ENCODE results near the gene CACNG3. TPM values are rescaled to one million over a fixed set of nuclear protein-coding genes. Genes with fewer than 3 reads are reported as not detected.
"Not testable (repeated sequence)": the region's sequence is repeated elsewhere in the genome, so short reads cannot be mapped to it uniquely, and the experiment has no call there.

Gene CACNG3
- total RNA-seq, result not detected in 2 replicates

DNA sequence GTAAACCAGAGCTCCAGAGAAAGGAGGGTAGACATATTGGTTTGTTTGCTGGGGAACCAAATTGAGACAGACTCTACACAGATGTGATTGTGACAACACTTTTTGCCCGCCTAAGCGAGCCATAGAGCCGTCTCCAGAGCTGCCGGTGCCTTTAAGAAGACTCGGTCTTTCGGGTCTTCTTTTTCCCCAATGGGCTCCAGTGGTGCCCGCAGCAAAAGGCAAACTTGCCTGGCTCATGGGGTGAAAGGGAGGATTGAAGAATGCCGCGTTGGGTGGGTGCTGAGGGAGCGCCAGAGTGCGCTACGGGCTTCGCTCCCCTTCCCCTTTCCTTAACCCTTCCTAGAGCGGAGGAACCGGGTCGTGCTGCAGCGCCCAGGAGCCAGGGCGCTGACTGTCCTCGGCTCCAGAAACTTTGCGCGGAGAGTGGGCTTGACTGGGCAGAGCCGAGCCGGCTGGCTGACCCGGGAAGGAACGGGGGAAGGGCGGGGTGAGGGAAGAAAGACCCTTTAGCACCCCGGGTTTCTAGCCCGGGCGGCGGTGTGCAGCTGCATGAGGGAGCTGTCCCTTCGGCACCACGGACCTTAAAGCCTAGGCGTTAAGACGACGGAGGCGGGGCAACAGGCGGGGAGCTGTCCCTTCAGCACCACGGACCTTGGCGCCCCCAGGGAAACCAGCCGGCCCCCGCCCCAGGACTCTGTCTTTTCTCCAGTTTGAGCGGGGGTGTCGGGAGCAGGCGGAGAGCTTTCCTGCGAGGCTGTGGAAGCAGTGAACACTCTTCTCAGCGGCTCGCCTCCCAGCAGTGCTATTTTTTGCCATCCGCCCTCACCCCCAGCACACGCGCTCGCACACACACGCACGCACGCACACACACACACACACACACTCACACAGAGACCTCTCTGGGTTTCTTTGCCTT, at the start of gene CACNG3:
CACNG3 (plus strand) TSS at position 880 of the 916 bp plus-strand sequence. CDS start 420 bp downstream, outside the sequence.
- DNase-seq (ENCODE audit: low read depth in 2 of 2), result peak; percentile 64 to 65

DNA sequence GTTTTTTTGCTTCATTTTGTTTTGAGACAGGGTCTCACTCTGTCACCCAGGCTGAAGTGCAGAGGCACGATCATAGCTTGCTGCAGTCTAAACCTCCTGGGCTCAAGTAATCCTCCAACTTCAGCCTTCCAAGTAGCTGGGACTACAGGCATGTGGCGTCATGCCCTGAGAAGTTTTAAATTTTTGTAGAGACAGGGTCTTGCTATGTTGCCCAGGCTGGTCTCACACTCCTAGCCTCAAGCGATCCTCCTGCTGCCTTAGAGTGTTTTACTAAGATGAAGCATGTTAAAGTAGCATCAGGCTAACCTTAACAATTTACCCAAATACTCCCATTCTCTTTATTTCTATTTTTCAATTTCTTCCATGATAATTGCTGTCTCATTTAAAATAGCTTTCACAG, 49.2 kb upstream of the CACNG3 start:
- DNase-seq (ENCODE audit: low read depth in 2 of 2), result no peak

DNA sequence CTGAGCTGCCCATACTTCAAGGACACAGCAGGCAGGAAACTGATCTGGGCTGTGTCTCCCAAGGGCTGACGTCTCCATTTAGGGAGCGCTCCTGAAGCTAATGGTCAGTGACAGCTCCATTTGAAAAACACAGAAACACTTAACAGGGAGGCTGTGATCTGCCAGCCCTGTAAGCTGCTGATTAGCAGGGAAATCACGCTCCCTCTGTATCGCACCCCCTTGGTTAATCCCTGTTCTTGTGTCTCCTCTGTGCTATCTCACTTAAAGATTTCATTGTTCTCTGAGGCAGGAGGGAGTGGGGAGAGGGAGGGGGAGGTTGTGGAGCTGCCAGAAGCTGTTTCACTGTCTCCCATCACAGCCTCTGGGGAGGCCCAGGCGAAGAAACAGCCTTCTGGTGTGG, 47.4 kb upstream of the CACNG3 start:
- DNase-seq (ENCODE audit: low read depth in 2 of 2), result no peak

DNA sequence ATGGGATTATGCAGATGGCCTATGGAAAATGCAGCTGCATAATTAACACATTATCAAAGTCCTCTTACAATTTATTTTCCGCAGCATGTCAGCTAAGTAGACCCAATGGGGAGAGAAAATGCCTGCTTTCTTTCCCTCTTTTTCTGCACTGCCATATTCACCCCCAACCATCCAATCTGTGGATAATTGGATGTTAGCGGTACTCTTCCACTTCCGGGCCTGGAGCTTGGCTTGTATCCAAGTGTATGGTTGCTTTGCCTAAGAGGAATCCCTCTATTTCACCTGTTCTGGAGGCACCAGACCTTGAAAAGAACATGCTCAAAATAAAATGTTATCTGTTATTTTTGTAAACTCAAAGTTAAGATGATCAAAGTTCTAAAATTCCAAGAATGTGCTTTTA, 41.1 kb upstream of the CACNG3 start:
- no peak for DNase-seq (ENCODE audit: low read depth in 2 of 2)

DNA sequence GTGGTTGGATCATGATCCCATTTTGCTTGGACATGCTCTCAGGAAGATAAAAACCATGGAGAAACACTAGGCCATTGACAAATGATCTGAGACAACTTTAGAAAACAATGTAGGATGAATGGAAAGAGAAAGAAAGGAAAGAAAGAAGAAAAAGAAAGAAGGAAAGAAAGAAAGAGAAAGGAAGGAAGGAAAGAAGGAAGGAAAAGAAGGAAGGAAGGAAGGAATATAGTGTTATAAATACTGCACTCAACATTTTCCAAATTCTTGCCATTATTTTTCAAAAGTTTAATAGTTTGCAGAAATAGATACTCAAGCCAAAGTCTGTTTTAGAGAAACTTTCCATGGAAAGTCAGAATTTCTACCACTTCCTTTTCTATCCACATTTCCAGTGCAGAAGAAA, 39.2 kb upstream of the CACNG3 start:
- DNase-seq (ENCODE audit: low read depth in 2 of 2), result no peak

DNA sequence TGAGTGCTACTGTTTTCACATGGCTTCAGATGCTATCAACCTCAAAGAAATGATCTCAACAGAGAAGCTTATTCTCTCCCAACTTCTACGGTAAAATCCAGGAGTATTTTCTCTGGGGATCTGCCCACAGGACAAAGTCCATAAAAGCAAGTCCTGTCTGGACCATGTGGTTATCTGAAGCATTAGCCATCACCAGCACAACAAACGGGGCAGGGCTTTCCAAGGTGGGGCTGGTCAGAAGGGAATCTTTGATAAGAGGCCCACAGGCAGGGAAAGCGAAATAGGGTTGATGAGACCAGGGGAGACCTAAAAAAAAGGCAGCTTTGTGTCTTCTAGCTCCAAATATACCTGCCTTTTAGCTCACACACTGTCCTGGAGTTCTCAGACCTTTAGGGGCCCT, 38.7 kb upstream of the CACNG3 start:
- DNase-seq (ENCODE audit: low read depth in 2 of 2), result no peak

DNA sequence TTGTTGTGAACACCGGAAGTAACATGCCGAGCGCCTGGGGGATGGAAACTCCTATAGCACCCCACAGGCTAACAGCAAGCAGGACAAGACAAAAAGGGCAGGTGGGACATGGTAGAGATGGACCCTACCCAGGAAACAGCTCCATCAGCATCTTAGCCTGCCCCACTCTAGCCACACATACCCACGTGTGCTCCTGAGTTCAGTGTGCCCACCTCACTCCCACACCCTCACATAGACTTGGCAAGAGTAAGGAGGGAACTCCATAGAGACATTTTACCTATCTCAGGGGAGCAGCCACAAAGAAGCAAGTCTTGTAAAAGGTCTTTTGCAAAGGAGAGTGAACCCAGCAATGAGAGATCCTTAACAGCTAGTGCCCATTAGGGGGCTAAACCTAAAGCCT, 37.8 kb upstream of the CACNG3 start:
- DNase-seq (ENCODE audit: low read depth in 2 of 2), result no peak

DNA sequence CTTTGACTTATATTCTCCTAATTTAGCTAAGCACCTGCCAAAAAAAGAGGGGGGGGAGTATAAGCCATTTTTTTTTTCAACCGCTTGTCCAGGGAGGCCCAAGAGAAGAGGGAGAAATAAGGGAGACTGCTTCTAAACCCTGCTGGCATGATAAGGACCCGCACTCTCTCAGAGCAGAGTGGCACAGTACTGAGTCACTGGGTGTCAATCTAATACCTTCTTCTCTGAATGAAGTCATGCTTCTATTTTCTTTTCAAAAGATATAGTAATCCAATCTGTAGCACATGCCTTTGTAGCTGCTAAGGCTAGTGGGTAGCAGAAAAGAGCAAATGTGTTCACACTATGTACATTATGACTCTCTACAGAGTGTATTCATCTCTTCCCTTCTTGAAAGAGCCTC, 34.9 kb upstream of the CACNG3 start:
- DNase-seq (ENCODE audit: low read depth in 2 of 2), result no peak

DNA sequence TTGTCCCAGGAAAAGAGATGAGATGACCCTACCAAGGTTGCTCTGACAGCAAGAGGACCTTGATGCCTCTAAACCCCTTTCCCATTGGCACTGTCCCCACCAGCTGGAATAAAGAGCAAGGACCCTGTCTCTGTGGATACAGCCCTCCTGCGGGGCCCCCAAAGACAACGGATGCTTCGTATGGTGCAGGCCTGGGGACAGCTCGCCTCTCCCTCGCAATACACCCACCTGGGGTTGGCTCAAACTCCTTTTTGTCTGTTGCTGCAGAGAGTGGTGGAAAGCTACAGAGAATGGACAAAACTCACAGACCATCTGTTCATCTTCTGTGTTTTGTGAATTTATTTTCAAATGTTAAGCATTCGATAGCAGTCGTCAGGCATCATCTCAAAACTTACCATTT, 27.6 kb upstream of the CACNG3 start:
- DNase-seq (ENCODE audit: low read depth in 2 of 2), result no peak

DNA sequence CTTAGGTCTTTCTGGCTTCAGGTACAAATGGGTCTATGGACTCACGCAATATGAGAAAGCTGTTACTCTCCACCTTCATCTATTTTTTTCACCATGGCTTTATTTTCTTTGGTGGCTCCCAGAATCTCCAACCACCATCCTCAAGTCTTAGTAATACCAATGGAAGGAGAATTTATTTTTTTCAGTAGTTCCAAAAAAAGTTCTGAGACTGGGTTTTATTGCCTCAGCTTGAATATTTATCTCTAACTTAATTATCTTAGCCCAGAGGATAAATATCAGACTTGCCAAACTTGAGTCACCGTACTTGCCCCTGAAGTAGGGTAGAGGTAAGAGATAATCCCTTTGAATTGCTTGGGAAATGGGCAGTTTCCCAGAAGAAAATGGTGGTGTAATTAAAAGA, 23.2 kb upstream of the CACNG3 start:
- no peak for DNase-seq (ENCODE audit: low read depth in 2 of 2)

DNA sequence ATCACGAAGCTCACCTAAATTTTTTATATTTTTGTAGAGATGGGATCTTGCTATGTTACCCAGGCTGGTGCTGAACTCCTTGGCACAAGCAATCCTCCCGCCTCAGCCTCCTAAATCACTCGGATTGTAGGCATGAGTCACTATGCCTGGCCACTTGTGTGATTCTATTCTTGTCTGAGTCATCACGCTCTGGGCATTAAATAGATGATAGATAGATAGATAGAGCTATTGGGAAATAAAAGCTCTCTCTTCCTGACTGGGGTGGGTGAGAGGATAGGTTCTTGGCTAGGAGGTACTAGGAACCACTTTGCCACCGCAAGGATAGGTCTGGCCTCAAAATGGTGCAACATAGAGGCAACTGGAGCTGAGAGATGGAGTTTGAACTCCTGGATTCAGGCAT, 21.4 kb upstream of the CACNG3 start:
- no peak for DNase-seq (ENCODE audit: low read depth in 2 of 2)

DNA sequence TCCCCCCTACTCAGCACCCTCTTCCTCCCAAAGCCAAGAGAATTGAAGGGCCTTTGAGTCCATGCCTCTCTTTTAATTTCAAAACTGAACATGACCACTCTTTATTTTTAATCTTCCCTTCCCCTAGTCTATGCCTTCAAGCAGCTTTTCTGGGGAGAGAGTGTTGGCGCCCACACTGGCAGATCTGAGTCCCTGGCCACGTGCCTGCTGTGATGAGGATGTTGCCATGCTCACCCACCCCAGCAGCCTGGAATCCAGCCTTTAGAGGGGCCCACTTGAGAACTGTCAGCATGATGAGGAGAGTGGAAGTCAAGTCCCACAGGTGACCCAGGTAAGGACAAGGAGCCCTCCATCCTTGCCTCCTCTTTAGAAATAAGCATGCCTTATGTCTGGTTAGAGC, 20.3 kb upstream of the CACNG3 start:
- no peak for DNase-seq (ENCODE audit: low read depth in 2 of 2)

DNA sequence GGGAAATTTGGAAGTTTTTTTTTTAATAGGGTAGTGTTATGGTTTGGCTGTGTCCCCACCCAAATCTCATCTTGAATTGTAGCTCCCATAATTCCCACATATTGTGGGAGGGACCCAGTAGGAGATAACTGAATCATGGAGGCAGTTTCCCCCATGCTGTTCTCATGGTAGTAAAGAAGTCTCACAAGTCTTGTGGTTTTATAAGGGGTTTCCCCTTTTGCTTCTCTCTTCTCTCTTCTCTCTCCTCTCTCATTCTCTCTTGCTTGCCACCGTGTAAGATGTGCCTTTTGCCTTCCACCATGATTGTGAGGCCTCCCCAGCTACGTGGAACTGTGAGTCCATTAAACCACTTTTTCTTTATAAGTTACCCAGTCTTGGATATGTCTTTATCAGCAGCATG, 17.3 kb upstream of the CACNG3 start:
- not testable (repeated sequence) for DNase-seq (ENCODE audit: low read depth in 2 of 2)

DNA sequence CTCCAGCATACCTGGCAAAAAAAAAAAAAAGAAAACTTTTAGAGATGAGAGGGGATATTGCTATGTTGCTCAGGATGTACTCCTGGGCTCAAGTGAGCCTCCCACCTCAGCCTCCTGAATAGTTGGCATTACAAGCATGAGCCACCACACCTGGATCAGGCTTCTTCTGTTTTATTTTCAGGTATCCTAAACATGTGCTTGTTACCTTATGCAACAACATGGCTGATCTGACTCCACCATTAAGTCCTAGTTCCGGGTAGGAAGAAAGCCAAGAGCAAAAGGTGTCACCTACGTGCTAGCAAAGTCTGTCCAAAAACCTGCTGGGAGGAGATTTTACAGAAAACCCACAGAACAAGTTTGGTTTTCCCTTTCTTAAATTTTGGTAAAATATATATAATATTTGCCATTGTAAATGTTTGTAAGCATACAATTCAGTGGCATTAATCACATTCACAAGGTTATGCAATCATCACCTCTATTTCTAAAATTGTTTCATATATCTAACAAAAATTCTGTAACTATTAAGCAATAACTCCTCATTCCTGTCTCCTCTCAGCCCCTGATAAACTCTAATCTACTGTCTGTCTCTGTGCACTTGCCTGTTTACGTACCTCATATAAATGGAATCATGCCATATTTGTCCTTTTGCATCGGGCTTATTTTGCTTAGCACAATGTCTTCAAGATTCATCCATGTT, 9.1 kb upstream of the CACNG3 start:
- DNase-seq (ENCODE audit: low read depth in 2 of 2), result no peak

DNA sequence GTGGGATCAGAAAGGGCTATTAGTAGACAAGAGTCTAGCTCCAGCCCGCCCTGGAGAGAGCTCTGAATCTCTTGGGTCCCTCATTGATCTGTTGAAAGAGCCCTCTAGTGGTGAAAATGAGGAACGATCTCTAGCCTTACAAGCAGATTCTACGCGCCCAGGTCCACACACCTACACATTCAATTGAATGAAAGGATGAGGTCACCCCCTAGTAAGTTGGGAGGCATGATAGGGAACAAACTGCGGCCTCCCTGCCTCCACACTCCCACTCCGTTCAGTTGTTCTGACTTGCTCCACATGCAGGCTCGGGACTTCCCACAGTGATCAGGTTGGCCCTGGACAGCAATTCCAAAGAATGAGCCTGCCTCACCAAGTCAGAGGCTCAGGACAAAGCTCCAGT, 2.9 kb upstream of the CACNG3 start:
- DNase-seq (ENCODE audit: low read depth in 2 of 2), result peak; percentile 49 to 72

DNA sequence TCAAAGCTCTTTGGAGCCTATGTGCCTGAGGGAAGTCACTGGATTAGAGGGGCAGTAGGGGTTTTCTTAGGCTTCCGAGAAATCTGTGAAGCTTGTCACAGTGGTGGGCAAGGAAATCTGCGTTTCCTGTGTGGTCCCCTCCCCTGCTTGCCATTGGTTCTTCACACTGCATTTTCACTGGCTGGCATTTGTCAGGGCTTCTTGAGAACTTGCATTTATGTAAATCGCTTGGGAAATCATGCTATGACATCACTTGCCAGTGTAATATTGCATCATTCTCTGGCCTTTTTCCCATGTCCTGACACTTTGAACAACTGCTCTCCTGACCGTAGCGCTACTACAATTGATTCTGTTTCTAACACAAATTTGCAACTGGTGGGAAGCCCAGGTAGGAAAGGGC, 1.8 kb downstream of the CACNG3 start:
- no peak for DNase-seq (ENCODE audit: low read depth in 2 of 2)

DNA sequence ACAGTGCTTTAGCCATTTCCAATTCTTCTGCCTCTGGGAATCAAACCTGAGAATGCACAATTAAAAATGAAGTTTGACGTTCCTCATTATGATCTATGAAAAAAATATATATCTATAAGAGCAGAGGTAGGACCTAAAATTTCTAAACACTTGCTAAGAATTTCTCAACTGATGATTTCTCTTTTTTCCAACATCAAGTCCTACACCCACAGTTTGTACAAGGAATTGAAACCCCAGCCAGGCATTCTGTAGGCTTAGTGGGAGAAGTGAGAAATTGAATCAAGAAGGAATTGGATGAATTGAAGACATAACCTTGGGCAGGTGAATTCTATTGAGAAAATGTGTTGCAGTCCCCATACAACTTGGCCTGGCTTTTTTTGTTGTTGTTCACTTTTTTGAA, 2.7 kb downstream of the CACNG3 start:
- DNase-seq (ENCODE audit: low read depth in 2 of 2), result no peak

DNA sequence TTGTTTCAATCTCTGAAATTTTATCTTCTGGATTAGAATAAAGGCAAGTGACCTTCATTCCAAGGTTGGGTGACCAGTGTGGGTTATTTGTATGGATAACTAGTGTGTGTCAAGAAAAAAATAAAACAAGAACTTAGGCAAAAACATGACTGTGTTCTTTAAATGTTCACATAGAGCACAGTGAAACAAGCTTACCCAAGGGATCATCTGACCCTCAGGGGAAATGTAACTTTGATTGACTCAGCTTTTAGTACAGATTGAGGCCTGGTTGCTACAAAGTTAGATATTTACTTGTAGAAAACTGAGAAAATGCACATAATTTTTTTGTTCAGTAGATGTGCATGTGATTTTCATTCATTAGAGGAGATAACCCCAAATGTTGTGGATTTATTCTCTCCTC, 6.7 kb downstream of the CACNG3 start:
- no peak for DNase-seq (ENCODE audit: low read depth in 2 of 2)

DNA sequence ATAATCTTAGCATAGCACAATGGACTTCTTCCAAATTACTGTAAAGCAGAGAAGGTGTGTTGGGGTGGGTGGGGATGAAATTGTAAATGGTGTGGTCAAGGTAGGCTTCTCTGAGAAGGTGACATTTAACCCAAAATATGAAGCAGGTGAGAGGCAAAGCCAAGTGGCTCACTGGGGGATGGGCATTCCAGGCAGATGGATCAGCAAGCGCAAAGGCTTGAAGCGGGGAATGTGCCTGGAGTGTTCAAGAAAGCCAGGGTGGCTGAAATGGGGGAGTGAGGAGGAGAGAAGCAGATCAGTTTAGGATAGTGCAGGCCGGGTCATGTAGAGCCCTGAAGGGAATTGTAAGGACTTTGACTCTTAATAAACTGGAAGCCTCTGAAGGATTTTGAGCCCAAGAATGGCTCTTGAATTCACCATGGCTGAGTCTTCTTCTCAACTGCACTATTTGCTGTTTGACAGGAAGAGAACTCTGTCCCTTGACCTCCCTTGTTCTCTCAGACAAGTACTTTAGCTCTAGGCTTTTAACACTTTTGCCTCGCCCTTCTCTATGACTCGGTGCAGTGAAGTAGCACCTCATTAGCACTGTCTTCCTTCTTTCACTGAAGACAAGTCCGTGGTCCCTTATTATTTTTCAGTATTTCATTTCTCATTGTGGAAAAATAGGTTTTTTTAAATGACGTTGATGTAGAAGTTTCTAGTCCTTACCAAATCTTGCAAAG, 14.7 kb downstream of the CACNG3 start:
- DNase-seq (ENCODE audit: low read depth in 2 of 2), result no peak

DNA sequence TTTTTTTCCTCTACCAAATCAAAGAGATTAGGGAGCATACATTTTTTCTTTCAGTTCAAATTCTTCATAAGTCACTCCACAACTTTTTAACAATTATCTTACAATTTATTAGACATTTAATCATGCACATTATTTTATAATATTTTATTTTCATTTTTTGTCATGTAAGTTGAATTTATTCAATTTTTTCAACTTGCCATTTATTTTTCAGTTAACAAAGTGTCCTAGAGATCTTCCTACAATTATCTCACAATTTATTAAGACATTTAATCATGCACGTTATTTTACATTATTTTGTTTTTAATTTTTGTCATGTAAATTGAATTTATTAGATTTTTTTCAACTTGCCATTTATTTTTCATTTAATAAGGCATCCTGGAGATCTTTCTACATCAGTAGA, 16.2 kb downstream of the CACNG3 start:
- DNase-seq (ENCODE audit: low read depth in 2 of 2), result no peak

DNA sequence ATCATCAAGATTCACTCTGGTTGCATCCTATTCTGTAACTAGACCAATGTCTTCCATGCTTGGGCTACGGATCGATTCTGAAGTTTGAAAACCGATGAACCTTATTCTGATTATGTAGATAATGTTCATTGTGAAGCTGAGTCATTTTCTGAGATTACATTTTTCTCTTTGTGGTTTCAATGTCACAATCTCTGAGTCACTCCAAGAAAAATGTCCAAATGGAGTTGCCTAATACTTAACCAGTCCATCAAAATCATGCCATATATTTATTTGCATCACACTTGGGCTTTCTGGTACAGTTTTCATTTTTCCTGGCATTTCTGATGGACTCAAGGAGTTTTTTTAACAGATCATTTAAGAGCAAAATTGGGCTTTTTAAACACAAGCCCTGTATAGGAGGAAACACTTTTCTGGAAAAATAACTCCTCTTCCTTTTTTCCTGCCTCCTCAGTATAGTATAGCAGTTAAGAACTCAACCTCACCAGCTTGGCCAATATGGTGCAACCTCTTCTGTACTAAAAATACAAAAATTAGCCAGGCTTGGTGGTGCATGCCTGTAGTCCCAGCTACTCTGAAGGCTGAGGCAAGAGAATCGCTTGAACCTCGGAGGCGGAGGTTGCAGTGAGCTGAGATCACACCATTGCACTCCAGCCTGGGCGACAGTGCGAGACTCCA, 17.5 kb downstream of the CACNG3 start:
- no peak for DNase-seq (ENCODE audit: low read depth in 2 of 2)

DNA sequence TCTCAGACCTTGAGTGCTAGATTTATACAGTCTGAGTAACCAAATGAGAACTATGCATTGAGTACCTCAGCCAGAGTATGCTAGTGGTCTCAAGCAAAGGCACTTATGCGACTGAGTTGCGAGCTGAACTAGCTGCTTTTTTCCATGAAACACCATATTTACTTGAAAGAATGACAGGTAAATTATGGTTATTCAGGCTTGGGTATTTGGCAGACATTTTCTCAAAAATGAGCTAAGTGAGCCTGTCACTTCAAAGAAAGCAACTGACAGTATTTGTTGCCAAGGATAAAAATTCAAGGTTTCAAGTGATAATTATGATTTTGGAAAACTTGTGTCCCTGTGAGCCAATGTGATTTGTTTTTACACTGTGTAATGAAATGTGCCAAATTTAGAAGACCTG, 19.3 kb downstream of the CACNG3 start:
- no peak for DNase-seq (ENCODE audit: low read depth in 2 of 2)
